HepG2 (cell line): ENCODE measurements around the gene MAP7D3.

Experiments
- NFIC ChIP-seq: IDR thresholded peaks from 2 replicates; pipeline ENCODE4 v1.6.1; 2012; ENCODE audit warnings: mild to moderate bottlenecking, low read length, inconsistent platforms
- ZNF234 ChIP-seq: sonication (generic); formaldehyde crosslinking; conservative IDR thresholded peaks from 2 replicates; pipeline ENCODE4 v1.5.1; 2020; ENCODE audit warnings: mild to moderate bottlenecking, missing genetic modification reagents

- TF ChIP-seq NFIC (no peak), ZNF234 (CRISPR knock-in tag) (no peak)
Measured at GRCh38 chrX:136269921-136270320, 18.7 kb upstream of the MAP7D3 start.
